SH-SY5Y (cell line): ENCODE measurements around the gene TPR.

Experiments
- GATA2 ChIP-seq: IDR thresholded peaks from 2 replicates; pipeline ENCODE4 v1.6.1; 2011; ENCODE audit warnings: mild to moderate bottlenecking, low read depth, low read length
- GATA3 ChIP-seq: IDR thresholded peaks from 2 replicates; pipeline ENCODE4 v1.6.1; 2011; ENCODE audit warnings: low read depth, mild to moderate bottlenecking, low read length, moderate library complexity

DNA sequence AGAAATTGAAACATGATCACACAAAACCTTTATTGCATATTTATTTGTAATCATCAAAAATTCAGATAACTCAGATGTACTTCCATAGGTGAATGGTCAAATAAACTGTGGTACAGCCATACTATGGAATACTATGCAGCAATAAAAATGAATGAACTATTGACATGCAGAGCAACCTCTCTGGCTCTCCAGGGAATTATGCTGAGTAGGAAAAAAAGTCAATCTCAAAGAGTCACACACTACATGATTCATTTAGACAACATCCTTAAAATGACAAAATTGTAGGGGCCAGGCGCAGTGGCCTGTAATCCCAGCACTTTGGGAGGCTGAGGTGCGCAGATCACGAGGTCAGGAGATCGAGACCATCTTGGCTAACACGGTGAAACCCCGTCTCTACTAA is 104.0 kb downstream of the TPR start:
- TF ChIP-seq GATA3 (no peak), GATA2 (no peak)
